Germinal center (tissue), 1 donor: Measurements from ENCODE around the gene DUOX1.
"Not testable (repeated sequence)": the region's sequence is repeated elsewhere in the genome, so short reads cannot be mapped to it uniquely, and the experiment has no call there.

Source experiments
- DNase-seq: peaks from one replicate; pipeline ENCODE4 v3.0.0; 2012; ENCODE audit warnings: mixed read lengths, low spot score

Gene DUOX1

GRCh38 chr15:45121706-45122417, 7.9 kb upstream of the DUOX1 start:
- no peak for DNase-seq

GRCh38 chr15:45122719-45123118, 7.1 kb upstream of the DUOX1 start:
- DNase-seq: no peak

- no peak for DNase-seq
Measured at GRCh38 chr15:45123397-45123796, 6.4 kb upstream of the DUOX1 start.

- no peak for DNase-seq
Measured at GRCh38 chr15:45126535-45127158, 3.1 kb upstream of the DUOX1 start.

- no peak for DNase-seq
Measured at GRCh38 chr15:45128971-45129639, 689 bp upstream of the DUOX1 start.

- no peak for DNase-seq
Measured at GRCh38 chr15:45130291-45131000, 652 bp downstream of the DUOX1 start.

GRCh38 chr15:45131510-45131909, 1.7 kb downstream of the DUOX1 start:
- DNase-seq: no peak

- no peak for DNase-seq
Measured at GRCh38 chr15:45132844-45133560, 3.2 kb downstream of the DUOX1 start.

- DNase-seq: no peak
Measured at GRCh38 chr15:45133561-45133920, 3.7 kb downstream of the DUOX1 start.

GRCh38 chr15:45134046-45134445, 4.3 kb downstream of the DUOX1 start:
- no peak for DNase-seq

GRCh38 chr15:45134682-45135604, 5.1 kb downstream of the DUOX1 start:
- DNase-seq: no peak

- DNase-seq: not testable (repeated sequence)
Measured at GRCh38 chr15:45135705-45136377, 6.0 kb downstream of the DUOX1 start.

- no peak for DNase-seq
Measured at GRCh38 chr15:45136378-45136764, 6.6 kb downstream of the DUOX1 start.

- DNase-seq: no peak
Measured at GRCh38 chr15:45137703-45138102, 7.9 kb downstream of the DUOX1 start.

- DNase-seq: no peak
Measured at GRCh38 chr15:45138814-45139765, 9.3 kb downstream of the DUOX1 start.

GRCh38 chr15:45139770-45140169, 10.0 kb downstream of the DUOX1 start:
- DNase-seq: no peak

- no peak for DNase-seq
Measured at GRCh38 chr15:45140557-45141250, 10.9 kb downstream of the DUOX1 start.

- DNase-seq: no peak
Measured at GRCh38 chr15:45141386-45141785, 11.6 kb downstream of the DUOX1 start.

- DNase-seq: no peak
Measured at GRCh38 chr15:45143056-45143455, 13.3 kb downstream of the DUOX1 start.
